Neural progenitor cell (in vitro differentiated cells): ENCODE measurements around the gene SLC9C2.

Source experiments
- CTCF ChIP-seq: fragments of 200-600 bp; sonication (generic); IDR thresholded peaks from 2 replicates; pipeline ENCODE4 v1.5.1; 2017; ENCODE audit warnings: antibody characterized with exemption, mild to moderate bottlenecking
- EZH2 ChIP-seq: fragments of 200-600 bp; sonication (generic); IDR thresholded peaks from 2 replicates; pipeline ENCODE4 v1.6.1; 2017; ENCODE audit warnings: antibody characterized with exemption, mild to moderate bottlenecking, moderate library complexity
- EZH2phosphoT487 ChIP-seq: fragments of 200-600 bp; sonication (generic); IDR thresholded peaks from 2 replicates; pipeline ENCODE4 v1.6.1; 2017; ENCODE audit warnings: antibody characterized with exemption

GRCh38 chr1:173646656-173647055 lies 43.8 kb upstream of the SLC9C2 start:
- TF ChIP-seq CTCF (no peak), EZH2 (no peak), EZH2phosphoT487 (no peak)
